Neural cell (in vitro differentiated cells): ENCODE measurements around the gene PALD1. TPM values are rescaled to one million over a fixed set of nuclear protein-coding genes. Genes with fewer than 3 reads are reported as not detected.

Source experiments
- H2AFZ ChIP-seq: fragments of 200-600, 300-800 bp; sonication (generic), shearing (Covaris generic); 2 replicates; pipeline ENCODE4 v1.6.0; 2014; ENCODE audit warnings: low read depth, mild to moderate bottlenecking, antibody characterized with exemption, low read length, moderate library complexity
- H3F3A ChIP-seq: fragments of 200-600 bp; shearing (Covaris generic); 2 replicates; pipeline ENCODE4 v1.6.1; 2016; ENCODE audit warnings: mild to moderate bottlenecking, moderate library complexity, mixed read lengths, antibody characterized with exemption, low read length; ENCODE audit not compliant: insufficient read depth, poor library complexity, severe bottlenecking
- H3K27ac ChIP-seq: fragments of 200-600, 300-800 bp; sonication (generic), shearing (Covaris generic); 2 replicates; pipeline ENCODE4 v1.5.1; 2014; ENCODE audit warnings: mild to moderate bottlenecking, low read length, moderate library complexity
- H3K27me3 ChIP-seq: fragments of 300-800, 200-600 bp; sonication (generic), shearing (Covaris generic); 2 replicates; pipeline ENCODE4 v1.6.0; 2014; ENCODE audit warnings: mild to moderate bottlenecking, low read depth, low read length, moderate library complexity; ENCODE audit not compliant: insufficient read depth
- H3K36me3 ChIP-seq: fragments of 300-800, 200-600 bp; sonication (generic), shearing (Covaris generic); 2 replicates; pipeline ENCODE4 v1.5.1; 2014; ENCODE audit warnings: mild to moderate bottlenecking, antibody characterized with exemption, low read length, moderate library complexity; ENCODE audit not compliant: insufficient read depth
- H3K4me2 ChIP-seq: fragments of 300-800, 200-600 bp; sonication (generic), shearing (Covaris generic); 2 replicates; pipeline ENCODE4 v1.6.0; 2014; ENCODE audit warnings: mild to moderate bottlenecking, low read length
- H3K4me3 ChIP-seq: fragments of 300-800, 200-600 bp; sonication (generic), shearing (Covaris generic); 2 replicates; pipeline ENCODE4 v1.5.1; 2014; ENCODE audit warnings: mild to moderate bottlenecking, low read length, moderate library complexity
- H3K79me2 ChIP-seq: fragments of 200-600 bp; shearing (Covaris generic); replicated peaks from 2 replicates; pipeline ENCODE4 v1.6.0; 2014; ENCODE audit warnings: mild to moderate bottlenecking, low read length, moderate library complexity; ENCODE audit not compliant: insufficient read depth
- H3K9ac ChIP-seq: fragments of 300-800, 200-600 bp; sonication (generic), shearing (Covaris generic); 2 replicates; pipeline ENCODE4 v1.6.1; 2016; ENCODE audit warnings: mild to moderate bottlenecking, low read length, mixed read lengths
- H3K9me2 ChIP-seq: fragments of 200-600 bp; shearing (Covaris generic); 2 replicates; pipeline ENCODE4 v1.6.1; 2016; ENCODE audit warnings: mild to moderate bottlenecking, low read length, mixed read lengths; ENCODE audit not compliant: insufficient read depth
- H3K9me3 ChIP-seq: fragments of 200-600, 300-800 bp; sonication (generic), shearing (Covaris generic); 2 replicates; pipeline ENCODE4 v1.6.1; 2016; ENCODE audit warnings: mild to moderate bottlenecking, mixed run types, low read length, moderate library complexity, mixed read lengths
- H4K20me1 ChIP-seq: fragments of 200-600 bp; shearing (Covaris generic); 2 replicates; pipeline ENCODE4 v1.6.1; 2016; ENCODE audit warnings: mild to moderate bottlenecking, mixed run types; ENCODE audit not compliant: insufficient read depth
- EP300 ChIP-seq: fragments of 450-650 bp; conservative IDR thresholded peaks from 2 replicates; pipeline ENCODE4 v1.6.1; 2014; ENCODE audit warnings: antibody characterized with exemption, mild to moderate bottlenecking, moderate library complexity; ENCODE audit not compliant: poor library complexity, severe bottlenecking
- EZH2 ChIP-seq: fragments of 200-600, 300-800 bp; shearing (Covaris generic), sonication (generic); IDR thresholded peaks from 2 replicates; pipeline ENCODE4 v1.6.1; 2014; ENCODE audit warnings: antibody characterized with exemption, low read length, borderline replicate concordance, mild to moderate bottlenecking; ENCODE audit not compliant: insufficient read depth, poor library complexity, severe bottlenecking
- MXI1 ChIP-seq: fragments of 450-650 bp; conservative IDR thresholded peaks from 2 replicates; pipeline ENCODE4 v1.6.1; 2014; ENCODE audit warnings: antibody characterized with exemption, mild to moderate bottlenecking; ENCODE audit not compliant: poor library complexity, severe bottlenecking
- POLR2AphosphoS5 ChIP-seq: IDR thresholded peaks from 2 replicates; pipeline ENCODE4 v1.6.1; 2012
- RAD21 ChIP-seq: fragments of 450-650 bp; conservative IDR thresholded peaks from 2 replicates; pipeline ENCODE4 v1.6.1; 2014; ENCODE audit warnings: antibody characterized with exemption, mild to moderate bottlenecking, moderate library complexity
- SMC3 ChIP-seq: fragments of 450-650 bp; conservative IDR thresholded peaks from 2 replicates; pipeline ENCODE4 v1.6.1; 2014; ENCODE audit warnings: antibody characterized with exemption, mild to moderate bottlenecking, moderate library complexity; ENCODE audit not compliant: poor library complexity
- TAF1 ChIP-seq: IDR thresholded peaks from 2 replicates; pipeline ENCODE4 v1.6.1; 2012; ENCODE audit warnings: low read depth
- polyA plus RNA-seq: library from polyadenylated mRNA; depleted of rRNA; stranded (reverse); fragments of >200 nt; gene quantifications from 2 replicates; pipeline ENCODE4 v1.2.3, GENCODE V29; 2014
- TF ChIP-seq, protein P1 (sequence below): fragments of 450-650 bp; IDR thresholded peaks from 2 replicates; pipeline ENCODE4 v1.5.1; 2014; ENCODE audit warnings: antibody characterized with exemption, mild to moderate bottlenecking, moderate library complexity; ENCODE audit not compliant: poor library complexity, severe bottlenecking
- TF ChIP-seq, protein P2 (sequence below): IDR thresholded peaks from 2 replicates; pipeline ENCODE4 v1.6.1; 2012; ENCODE audit warnings: borderline replicate concordance

The PALD1 gene
- polyA plus RNA-seq, 1 donor from 2014 or later = 1.1 TPM

DNA sequence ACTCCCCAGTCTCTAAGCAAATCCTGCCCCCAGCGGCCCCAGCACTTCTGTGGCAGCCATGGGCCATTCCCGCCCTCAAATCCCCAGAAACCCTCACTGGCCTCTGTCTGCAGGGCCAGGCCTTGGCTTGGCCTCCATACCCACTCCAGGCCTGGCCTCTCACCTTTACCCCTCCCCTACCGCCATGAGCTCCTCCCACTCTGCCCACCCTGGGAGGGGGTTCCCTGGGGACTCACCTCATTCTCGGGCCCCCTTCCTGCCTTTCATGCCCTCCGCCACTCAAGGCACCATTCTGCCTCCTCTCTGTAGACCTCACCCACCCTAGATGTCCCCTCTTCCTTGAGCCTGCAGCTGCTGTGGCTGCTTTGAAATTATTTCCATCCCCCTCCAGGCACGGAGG is 83.0 kb downstream of the PALD1 start:
- Histone ChIP-seq H3K9me2 (no peaks in the 10 kb centered on the region), H3K27ac (no peak overlapping the region), H3K4me2 (no peak overlapping the region), H3K4me3 (no peak overlapping the region), H4K20me1 (no peaks in the 10 kb centered on the region), H3K36me3 (no peaks in the 10 kb centered on the region), H3F3A (no peaks in the 10 kb centered on the region), H3K27me3 (no peaks in the 10 kb centered on the region), H3K79me2 (no peaks in the 10 kb centered on the region), H2AFZ (no peak overlapping the region), H3K9ac (no peak overlapping the region), H3K9me3 (no peaks in the 10 kb centered on the region)
- TF ChIP-seq SMC3 (no peak), MXI1 (no peak), RAD21 (no peak), EP300 (no peak), EZH2 (no peak), POLR2AphosphoS5 (no peak), TAF1 (no peak)
- TF ChIP-seq, protein P1, sequence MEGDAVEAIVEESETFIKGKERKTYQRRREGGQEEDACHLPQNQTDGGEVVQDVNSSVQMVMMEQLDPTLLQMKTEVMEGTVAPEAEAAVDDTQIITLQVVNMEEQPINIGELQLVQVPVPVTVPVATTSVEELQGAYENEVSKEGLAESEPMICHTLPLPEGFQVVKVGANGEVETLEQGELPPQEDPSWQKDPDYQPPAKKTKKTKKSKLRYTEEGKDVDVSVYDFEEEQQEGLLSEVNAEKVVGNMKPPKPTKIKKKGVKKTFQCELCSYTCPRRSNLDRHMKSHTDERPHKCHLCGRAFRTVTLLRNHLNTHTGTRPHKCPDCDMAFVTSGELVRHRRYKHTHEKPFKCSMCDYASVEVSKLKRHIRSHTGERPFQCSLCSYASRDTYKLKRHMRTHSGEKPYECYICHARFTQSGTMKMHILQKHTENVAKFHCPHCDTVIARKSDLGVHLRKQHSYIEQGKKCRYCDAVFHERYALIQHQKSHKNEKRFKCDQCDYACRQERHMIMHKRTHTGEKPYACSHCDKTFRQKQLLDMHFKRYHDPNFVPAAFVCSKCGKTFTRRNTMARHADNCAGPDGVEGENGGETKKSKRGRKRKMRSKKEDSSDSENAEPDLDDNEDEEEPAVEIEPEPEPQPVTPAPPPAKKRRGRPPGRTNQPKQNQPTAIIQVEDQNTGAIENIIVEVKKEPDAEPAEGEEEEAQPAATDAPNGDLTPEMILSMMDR = no peak
- TF ChIP-seq, protein P2, sequence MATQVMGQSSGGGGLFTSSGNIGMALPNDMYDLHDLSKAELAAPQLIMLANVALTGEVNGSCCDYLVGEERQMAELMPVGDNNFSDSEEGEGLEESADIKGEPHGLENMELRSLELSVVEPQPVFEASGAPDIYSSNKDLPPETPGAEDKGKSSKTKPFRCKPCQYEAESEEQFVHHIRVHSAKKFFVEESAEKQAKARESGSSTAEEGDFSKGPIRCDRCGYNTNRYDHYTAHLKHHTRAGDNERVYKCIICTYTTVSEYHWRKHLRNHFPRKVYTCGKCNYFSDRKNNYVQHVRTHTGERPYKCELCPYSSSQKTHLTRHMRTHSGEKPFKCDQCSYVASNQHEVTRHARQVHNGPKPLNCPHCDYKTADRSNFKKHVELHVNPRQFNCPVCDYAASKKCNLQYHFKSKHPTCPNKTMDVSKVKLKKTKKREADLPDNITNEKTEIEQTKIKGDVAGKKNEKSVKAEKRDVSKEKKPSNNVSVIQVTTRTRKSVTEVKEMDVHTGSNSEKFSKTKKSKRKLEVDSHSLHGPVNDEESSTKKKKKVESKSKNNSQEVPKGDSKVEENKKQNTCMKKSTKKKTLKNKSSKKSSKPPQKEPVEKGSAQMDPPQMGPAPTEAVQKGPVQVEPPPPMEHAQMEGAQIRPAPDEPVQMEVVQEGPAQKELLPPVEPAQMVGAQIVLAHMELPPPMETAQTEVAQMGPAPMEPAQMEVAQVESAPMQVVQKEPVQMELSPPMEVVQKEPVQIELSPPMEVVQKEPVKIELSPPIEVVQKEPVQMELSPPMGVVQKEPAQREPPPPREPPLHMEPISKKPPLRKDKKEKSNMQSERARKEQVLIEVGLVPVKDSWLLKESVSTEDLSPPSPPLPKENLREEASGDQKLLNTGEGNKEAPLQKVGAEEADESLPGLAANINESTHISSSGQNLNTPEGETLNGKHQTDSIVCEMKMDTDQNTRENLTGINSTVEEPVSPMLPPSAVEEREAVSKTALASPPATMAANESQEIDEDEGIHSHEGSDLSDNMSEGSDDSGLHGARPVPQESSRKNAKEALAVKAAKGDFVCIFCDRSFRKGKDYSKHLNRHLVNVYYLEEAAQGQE = no peak

DNA sequence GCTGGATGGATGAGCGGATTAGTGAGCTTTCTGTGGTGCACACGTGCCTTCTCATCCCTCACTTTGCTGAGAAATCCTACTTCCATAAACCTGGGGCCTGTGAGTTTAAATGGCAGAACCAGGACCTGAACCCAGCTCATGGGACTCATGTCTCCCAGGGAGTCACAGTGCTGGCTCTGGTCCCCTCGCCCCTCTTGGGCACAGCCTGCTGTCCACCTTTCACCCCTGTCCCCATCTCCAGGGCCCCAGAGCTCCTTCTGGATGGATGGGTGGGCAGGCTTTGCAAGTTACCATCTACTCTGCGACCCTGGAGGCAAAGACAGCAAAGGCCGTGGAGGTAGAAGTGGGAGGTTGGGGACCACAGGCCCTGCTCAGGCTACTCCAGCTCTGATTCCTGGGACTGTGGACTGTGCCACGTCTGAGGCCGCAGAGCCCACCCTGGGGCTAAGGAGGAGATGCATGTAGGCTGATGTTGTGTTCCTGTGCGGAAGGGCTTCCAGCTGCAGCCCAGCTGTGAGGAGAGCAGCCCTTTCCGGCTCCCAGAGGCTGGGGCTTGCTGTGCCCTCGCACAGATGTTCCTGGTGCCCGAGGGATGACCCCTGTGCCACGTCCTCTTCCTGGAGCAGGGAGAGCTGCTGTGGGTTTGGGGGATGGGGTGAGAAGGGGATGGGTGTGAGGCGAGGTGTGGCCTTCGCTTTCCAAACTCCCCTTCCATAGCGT is 83.6 kb downstream of the PALD1 start:
- Histone ChIP-seq H3K4me3 (no peak overlapping the region), H3K27ac (no peak overlapping the region), H3F3A (no peaks in the 10 kb centered on the region), H3K36me3 (no peaks in the 10 kb centered on the region), H3K9ac (no peak overlapping the region), H3K27me3 (no peaks in the 10 kb centered on the region), H3K4me2 (no peak overlapping the region), H4K20me1 (no peaks in the 10 kb centered on the region), H2AFZ (no peak overlapping the region), H3K9me2 (no peaks in the 10 kb centered on the region), H3K79me2 (no peaks in the 10 kb centered on the region), H3K9me3 (no peaks in the 10 kb centered on the region)
- TF ChIP-seq, protein P1 = no peak
- TF ChIP-seq RAD21 (no peak), TAF1 (no peak), EZH2 (no peak), MXI1 (no peak), SMC3 (no peak), POLR2AphosphoS5 (no peak), EP300 (no peak)
- TF ChIP-seq, protein P2 = no peak
